Mesothelial cell of epicardium (in vitro differentiated cells): ENCODE measurements around the gene AKAP10. TPM values are rescaled to one million over a fixed set of nuclear protein-coding genes. Genes with fewer than 3 reads are reported as not detected.

Experiments used
- DNase-seq, 2 experiments: peaks; one replicate each; pipeline ENCODE4 v3.0.0; 2021; ENCODE audit warnings: low spot score in 2 of 2; ENCODE audit not compliant: unreplicated experiment in 2 of 2
- H3K27ac Mint-ChIP-seq: 2 replicates; pipeline ENCODE4 v1.8.0; 2021; ENCODE audit warnings: mixed read lengths
- H3K27me3 Mint-ChIP-seq: 2 replicates; pipeline ENCODE4 v1.8.0; 2021; ENCODE audit warnings: low read depth, mixed read lengths
- H3K36me3 Mint-ChIP-seq: 2 replicates; pipeline ENCODE4 v1.8.0; 2021; ENCODE audit warnings: mixed read lengths
- H3K4me1 Mint-ChIP-seq: 2 replicates; pipeline ENCODE4 v1.8.0; 2021; ENCODE audit warnings: mixed read lengths
- H3K4me3 Mint-ChIP-seq: 2 replicates; pipeline ENCODE4 v1.8.0; 2021; ENCODE audit warnings: mild to moderate bottlenecking, moderate library complexity, mixed read lengths
- H3K9me3 Mint-ChIP-seq: 2 replicates; pipeline ENCODE4 v1.8.0; 2021; ENCODE audit warnings: mixed read lengths
- total RNA-seq: library from RNA; stranded (reverse); gene quantifications from 3 replicates; pipeline ENCODE4 v1.2.1, GENCODE V29; 2021
- TF ChIP-seq, protein P1 (sequence below): fragments of 200-600 bp; sonication (generic); IDR thresholded peaks from one replicate; pipeline ENCODE4 v1.5.0; 2021; ENCODE audit warnings: antibody characterized with exemption; ENCODE audit not compliant: unreplicated experiment

AKAP10 gene
- total RNA-seq, 1 donor from 2014 or later: 39.0 TPM

DNA sequence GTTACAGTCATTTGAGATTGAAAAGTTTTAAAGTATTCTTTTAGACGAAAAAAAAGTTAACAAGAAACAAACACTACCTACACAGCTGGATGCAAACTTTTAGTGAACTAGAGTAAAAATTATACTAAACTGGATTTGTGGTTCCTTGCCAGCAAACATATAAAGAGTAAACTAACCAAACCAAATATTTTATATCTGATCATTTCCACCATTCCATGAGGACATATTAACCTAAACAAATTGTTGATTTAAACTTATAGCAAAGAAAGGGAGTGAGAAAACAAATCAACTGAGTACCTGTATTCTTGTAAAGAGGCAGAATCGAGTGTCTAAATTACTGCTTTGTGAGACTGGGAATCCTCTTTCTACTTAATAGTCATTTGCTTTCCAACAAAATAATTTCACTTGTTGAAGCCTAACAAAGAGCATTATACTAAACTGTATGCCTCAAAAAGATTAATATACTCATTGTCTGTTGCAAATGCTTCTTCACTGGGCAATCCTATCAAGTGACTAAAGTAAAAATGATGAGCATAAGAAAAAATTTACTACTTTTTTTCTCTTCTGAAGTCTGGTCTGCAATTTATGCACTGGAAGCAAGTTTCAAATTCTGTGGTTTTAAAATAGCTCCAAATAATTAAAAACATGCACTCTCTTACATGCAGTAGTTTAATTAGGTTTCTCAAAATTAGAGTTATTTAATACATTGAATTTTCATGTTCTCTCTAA, 37.5 kb downstream of the AKAP10 start:
- H3K36me3 Mint-ChIP-seq: peaks cover 20% of the 10 kb centered on the region
- no peak overlapping the region for H3K4me3 Mint-ChIP-seq
- peaks cover 4% of the 10 kb centered on the region for H3K4me1 Mint-ChIP-seq

GRCh38 chr17:19938736-19939135, 38.9 kb downstream of the AKAP10 start:
- Mint-ChIP-seq H3K4me3 (no peak overlapping the region), H3K4me1 (peaks cover 4% of the 10 kb centered on the region), H3K9me3 (no peaks in the 10 kb centered on the region), H3K27ac (no peak overlapping the region), H3K36me3 (peaks cover 17% of the 10 kb centered on the region), H3K27me3 (no peaks in the 10 kb centered on the region)
- DNase-seq: no peak
- TF ChIP-seq, protein P1, sequence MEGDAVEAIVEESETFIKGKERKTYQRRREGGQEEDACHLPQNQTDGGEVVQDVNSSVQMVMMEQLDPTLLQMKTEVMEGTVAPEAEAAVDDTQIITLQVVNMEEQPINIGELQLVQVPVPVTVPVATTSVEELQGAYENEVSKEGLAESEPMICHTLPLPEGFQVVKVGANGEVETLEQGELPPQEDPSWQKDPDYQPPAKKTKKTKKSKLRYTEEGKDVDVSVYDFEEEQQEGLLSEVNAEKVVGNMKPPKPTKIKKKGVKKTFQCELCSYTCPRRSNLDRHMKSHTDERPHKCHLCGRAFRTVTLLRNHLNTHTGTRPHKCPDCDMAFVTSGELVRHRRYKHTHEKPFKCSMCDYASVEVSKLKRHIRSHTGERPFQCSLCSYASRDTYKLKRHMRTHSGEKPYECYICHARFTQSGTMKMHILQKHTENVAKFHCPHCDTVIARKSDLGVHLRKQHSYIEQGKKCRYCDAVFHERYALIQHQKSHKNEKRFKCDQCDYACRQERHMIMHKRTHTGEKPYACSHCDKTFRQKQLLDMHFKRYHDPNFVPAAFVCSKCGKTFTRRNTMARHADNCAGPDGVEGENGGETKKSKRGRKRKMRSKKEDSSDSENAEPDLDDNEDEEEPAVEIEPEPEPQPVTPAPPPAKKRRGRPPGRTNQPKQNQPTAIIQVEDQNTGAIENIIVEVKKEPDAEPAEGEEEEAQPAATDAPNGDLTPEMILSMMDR: no peak

More for the DNA sequence above, 37.5 kb downstream of the AKAP10 start:
- Mint-ChIP-seq H3K27me3 (no peaks in the 10 kb centered on the region), H3K9me3 (no peaks in the 10 kb centered on the region), H3K27ac (peak overlapping the region; percentile 5)
- DNase-seq: no peak
- TF ChIP-seq, protein P1: no peak

GRCh38 chr17:19937522-19937921, 40.1 kb downstream of the AKAP10 start:
- Mint-ChIP-seq H3K27me3 (no peaks in the 10 kb centered on the region), H3K4me1 (peaks cover 4% of the 10 kb centered on the region), H3K27ac (no peak overlapping the region), H3K4me3 (no peak overlapping the region), H3K9me3 (no peaks in the 10 kb centered on the region), H3K36me3 (peaks cover 21% of the 10 kb centered on the region)
- DNase-seq: no peak
- TF ChIP-seq, protein P1: no peak

DNA sequence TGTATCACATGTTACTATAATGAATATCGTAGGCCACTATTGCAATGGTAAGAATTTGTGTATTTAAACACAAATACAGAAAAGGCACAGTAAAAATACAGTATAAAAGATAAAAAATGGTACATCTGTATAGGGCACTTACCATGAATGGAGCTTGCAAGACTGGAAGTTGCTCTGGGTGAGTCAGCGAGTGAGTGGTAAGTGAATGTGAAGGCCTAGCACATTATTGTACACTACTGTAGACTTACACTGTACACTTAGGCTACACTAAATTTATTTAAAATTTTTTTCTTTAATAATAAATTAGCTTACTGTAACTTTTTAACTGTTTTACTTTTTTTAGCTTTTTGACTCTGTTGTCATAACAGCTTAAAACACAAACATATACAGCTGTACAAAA, 42.5 kb downstream of the AKAP10 start:
- TF ChIP-seq, protein P1: no peak
- H3K27ac Mint-ChIP-seq: no peak overlapping the region
- H3K36me3 Mint-ChIP-seq: peaks cover 30% of the 10 kb centered on the region
- no peak for DNase-seq
- no peaks in the 10 kb centered on the region for H3K9me3 Mint-ChIP-seq
- no peak overlapping the region for H3K4me3 Mint-ChIP-seq
- no peaks in the 10 kb centered on the region for H3K4me1 Mint-ChIP-seq
- H3K27me3 Mint-ChIP-seq: no peaks in the 10 kb centered on the region

GRCh38 chr17:19933628-19934027, 44.0 kb downstream of the AKAP10 start:
- no peak overlapping the region for H3K27ac Mint-ChIP-seq
- H3K4me3 Mint-ChIP-seq: no peak overlapping the region
- peaks cover 35% of the 10 kb centered on the region for H3K36me3 Mint-ChIP-seq
- no peaks in the 10 kb centered on the region for H3K9me3 Mint-ChIP-seq
- TF ChIP-seq, protein P1: no peak
- no peak for DNase-seq
- H3K4me1 Mint-ChIP-seq: no peaks in the 10 kb centered on the region
- no peaks in the 10 kb centered on the region for H3K27me3 Mint-ChIP-seq

- TF ChIP-seq, protein P1: no peak
- H3K9me3 Mint-ChIP-seq: no peaks in the 10 kb centered on the region
- H3K36me3 Mint-ChIP-seq: peaks cover 39% of the 10 kb centered on the region
- no peak overlapping the region for H3K4me3 Mint-ChIP-seq
- no peak overlapping the region for H3K27ac Mint-ChIP-seq
- no peaks in the 10 kb centered on the region for H3K27me3 Mint-ChIP-seq
- no peaks in the 10 kb centered on the region for H3K4me1 Mint-ChIP-seq
- no peak for DNase-seq
Observed at GRCh38 chr17:19933221-19933620, 44.4 kb downstream of the AKAP10 start.
